ENCODE data around the gene SLC9A4.

Gene SLC9A4

GRCh38 chr2:102504833-102505232 lies 31.8 kb downstream of the SLC9A4 start:
- in situ Hi-C loops (cut with HindIII; ENCODE audit: low sequenced_read_pairs): no loop called here
- no peak for TF ChIP-seq CTCF (IDR thresholded peaks at IDR 0.05; ENCODE audit: low read depth, low read length, missing control alignments)
- no peak for DNase-seq (ENCODE audit: low read depth)
- H3K4me3 ChIP-seq (ENCODE audit: low read depth, low read length): no peak overlapping the region

- TF ChIP-seq CTCF (IDR thresholded peaks at IDR 0.05; ENCODE audit: low read depth, low read length, missing control alignments): no peak
- DNase-seq (ENCODE audit: low read depth): no peak
- in situ Hi-C loops (cut with HindIII; ENCODE audit: low sequenced_read_pairs): no loop called here
- H3K4me3 ChIP-seq (ENCODE audit: low read depth, low read length): no peak overlapping the region
Measured at GRCh38 chr2:102505290-102505689, 32.3 kb downstream of the SLC9A4 start.

- in situ Hi-C loops (cut with HindIII; ENCODE audit: low sequenced_read_pairs): no loop called here
- no peak for TF ChIP-seq CTCF (IDR thresholded peaks at IDR 0.05; ENCODE audit: low read depth, low read length, missing control alignments)
- H3K4me3 ChIP-seq (ENCODE audit: low read depth, low read length): no peak overlapping the region
- no peak for DNase-seq (ENCODE audit: low read depth)
Measured at GRCh38 chr2:102506743-102507142, 33.7 kb downstream of the SLC9A4 start.

GRCh38 chr2:102508863-102509262 lies 35.8 kb downstream of the SLC9A4 start:
- no peak overlapping the region for H3K4me3 ChIP-seq (ENCODE audit: low read depth, low read length)
- no peak for TF ChIP-seq CTCF (IDR thresholded peaks at IDR 0.05; ENCODE audit: low read depth, low read length, missing control alignments)
- DNase-seq (ENCODE audit: low read depth): no peak
- in situ Hi-C loops (cut with HindIII; ENCODE audit: low sequenced_read_pairs): no loop called here

GRCh38 chr2:102509749-102510148 lies 36.7 kb downstream of the SLC9A4 start:
- TF ChIP-seq CTCF (IDR thresholded peaks at IDR 0.05; ENCODE audit: low read depth, low read length, missing control alignments): no peak
- in situ Hi-C loops (cut with HindIII; ENCODE audit: low sequenced_read_pairs): no loop called here
- no peak overlapping the region for H3K4me3 ChIP-seq (ENCODE audit: low read depth, low read length)
- DNase-seq (ENCODE audit: low read depth): no peak

- TF ChIP-seq CTCF (IDR thresholded peaks at IDR 0.05; ENCODE audit: low read depth, low read length, missing control alignments): no peak
- DNase-seq (ENCODE audit: low read depth): no peak
- no peak overlapping the region for H3K4me3 ChIP-seq (ENCODE audit: low read depth, low read length)
- in situ Hi-C loops (cut with HindIII; ENCODE audit: low sequenced_read_pairs): no loop called here
Measured at GRCh38 chr2:102510791-102511575, 38.0 kb downstream of the SLC9A4 start.

Data from astrocyte of the cerebellum (primary cell).